ENCODE results near the gene TMEM229A. TPM values are rescaled to one million over a fixed set of nuclear protein-coding genes. Genes with fewer than 3 reads are reported as not detected.
"Not testable (repeated sequence)": the region's sequence is repeated elsewhere in the genome, so short reads cannot be mapped to it uniquely, and the experiment has no call there.

Gene TMEM229A
- total and polyA plus RNA-seq, 7 donors: 0.03 to 0.71 TPM; not detected in 5

DNA sequence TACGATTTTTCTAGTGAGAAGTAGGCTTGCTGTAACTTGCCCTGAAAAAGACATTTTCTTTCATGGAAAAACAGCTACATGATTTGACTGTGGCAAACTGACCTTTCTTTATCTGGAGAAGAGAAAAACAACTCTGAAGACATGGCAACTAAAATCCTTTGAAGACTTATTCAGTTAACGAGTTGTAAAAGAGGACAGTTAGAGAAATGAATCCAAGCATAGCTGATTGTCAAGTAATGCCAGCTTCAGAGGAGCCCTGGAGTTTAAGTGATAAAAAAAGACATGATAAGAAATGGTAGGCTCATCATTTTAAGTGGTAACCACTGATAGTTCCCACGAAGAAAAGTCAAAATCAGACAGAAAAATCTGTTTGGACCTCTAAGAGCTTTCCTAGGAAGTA lies 19.6 kb downstream of the TMEM229A start:
- Histone ChIP-seq H3K36me3 (no peaks in the 10 kb centered on the region), H3K4me3 (no peak overlapping the region), H3K27ac (no peak overlapping the region), H3K9me3 (no peaks in the 10 kb centered on the region), H3K27me3 (no peaks in the 10 kb centered on the region), H3K4me1 (no peaks in the 10 kb centered on the region)
- no peak for TF ChIP-seq POLR2A (IDR thresholded peaks at IDR 0.05)
- no peak for TF ChIP-seq EP300 (IDR thresholded peaks at IDR 0.05)
- TF ChIP-seq, protein P1, sequence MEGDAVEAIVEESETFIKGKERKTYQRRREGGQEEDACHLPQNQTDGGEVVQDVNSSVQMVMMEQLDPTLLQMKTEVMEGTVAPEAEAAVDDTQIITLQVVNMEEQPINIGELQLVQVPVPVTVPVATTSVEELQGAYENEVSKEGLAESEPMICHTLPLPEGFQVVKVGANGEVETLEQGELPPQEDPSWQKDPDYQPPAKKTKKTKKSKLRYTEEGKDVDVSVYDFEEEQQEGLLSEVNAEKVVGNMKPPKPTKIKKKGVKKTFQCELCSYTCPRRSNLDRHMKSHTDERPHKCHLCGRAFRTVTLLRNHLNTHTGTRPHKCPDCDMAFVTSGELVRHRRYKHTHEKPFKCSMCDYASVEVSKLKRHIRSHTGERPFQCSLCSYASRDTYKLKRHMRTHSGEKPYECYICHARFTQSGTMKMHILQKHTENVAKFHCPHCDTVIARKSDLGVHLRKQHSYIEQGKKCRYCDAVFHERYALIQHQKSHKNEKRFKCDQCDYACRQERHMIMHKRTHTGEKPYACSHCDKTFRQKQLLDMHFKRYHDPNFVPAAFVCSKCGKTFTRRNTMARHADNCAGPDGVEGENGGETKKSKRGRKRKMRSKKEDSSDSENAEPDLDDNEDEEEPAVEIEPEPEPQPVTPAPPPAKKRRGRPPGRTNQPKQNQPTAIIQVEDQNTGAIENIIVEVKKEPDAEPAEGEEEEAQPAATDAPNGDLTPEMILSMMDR (IDR thresholded peaks at IDR 0.05): no peak
- no peak for TF ChIP-seq POLR2AphosphoS5 (IDR thresholded peaks at IDR 0.05)
- DNase-seq: no peak
- intact Hi-C loops (cut with DNase I): no loop called here
- 73 to 82% methylated on average over 3 of the region's 3 CpGs for WGBS, 2 donors

DNA sequence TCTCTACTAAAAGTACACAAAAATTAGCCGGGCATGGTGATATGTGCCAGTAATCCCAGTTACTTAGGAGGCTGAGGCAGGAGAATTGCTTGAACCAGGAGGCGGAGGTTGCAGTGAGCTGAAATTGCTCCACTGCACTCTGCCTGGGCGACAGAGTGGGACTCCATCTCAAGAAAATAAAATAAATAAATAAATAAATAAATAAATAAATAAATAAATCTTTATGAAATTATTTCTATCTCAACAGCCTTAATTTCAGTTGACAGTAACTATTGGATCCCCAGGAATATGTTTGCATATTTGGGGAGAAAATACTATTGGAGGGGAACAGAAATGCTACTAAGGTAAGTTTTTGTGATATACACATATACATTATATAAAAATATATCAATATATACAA lies 20.0 kb downstream of the TMEM229A start:
- TF ChIP-seq EP300 (IDR thresholded peaks at IDR 0.05) (no peak), POLR2AphosphoS5 (IDR thresholded peaks at IDR 0.05) (no peak), POLR2A (IDR thresholded peaks at IDR 0.05) (no peak)
- Histone ChIP-seq H3K9me3 (no peaks in the 10 kb centered on the region), H3K36me3 (no peaks in the 10 kb centered on the region), H3K4me3 (no peak overlapping the region), H3K4me1 (no peaks in the 10 kb centered on the region), H3K27ac (no peak overlapping the region), H3K27me3 (no peaks in the 10 kb centered on the region)
- DNase-seq: no peak
- WGBS, 2 donors: 89 to 92% methylated on average over 3 of the region's 3 CpGs
- intact Hi-C loops (cut with DNase I): no loop called here

DNA sequence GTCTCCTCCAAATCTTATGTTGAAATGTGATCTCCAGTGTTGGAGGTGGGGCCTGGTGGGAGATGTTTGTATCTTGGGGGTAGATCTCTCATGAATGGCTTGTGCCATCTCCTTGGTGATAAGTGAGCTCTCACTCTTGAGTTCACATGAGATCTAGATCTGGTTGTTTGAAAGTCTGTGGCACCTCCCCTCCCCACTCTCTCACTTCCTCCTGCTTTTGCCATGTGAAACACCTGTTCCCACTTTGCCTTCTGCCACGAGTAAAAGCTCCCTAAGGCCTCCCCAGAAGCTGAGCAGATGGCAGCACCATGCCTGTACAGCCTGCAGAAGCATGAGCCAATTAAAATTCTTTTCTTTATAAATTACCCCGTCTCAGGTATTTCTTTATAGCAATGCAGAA lies 23.5 kb downstream of the TMEM229A start:
- Histone ChIP-seq H3K9me3 (no peaks in the 10 kb centered on the region), H3K36me3 (no peaks in the 10 kb centered on the region), H3K27me3 (no peaks in the 10 kb centered on the region), H3K4me3 (no peak overlapping the region), H3K4me1 (no peaks in the 10 kb centered on the region), H3K27ac (no peak overlapping the region)
- WGBS, 2 donors: 66 to 67% methylated on average over 2 of the region's 2 CpGs
- TF ChIP-seq EP300 (IDR thresholded peaks at IDR 0.05) (no peak), POLR2AphosphoS5 (IDR thresholded peaks at IDR 0.05) (no peak), POLR2A (IDR thresholded peaks at IDR 0.05) (no peak)
- TF ChIP-seq, protein P1 (IDR thresholded peaks at IDR 0.05): no peak
- intact Hi-C loops (cut with DNase I): no loop called here
- no peak for DNase-seq

DNA sequence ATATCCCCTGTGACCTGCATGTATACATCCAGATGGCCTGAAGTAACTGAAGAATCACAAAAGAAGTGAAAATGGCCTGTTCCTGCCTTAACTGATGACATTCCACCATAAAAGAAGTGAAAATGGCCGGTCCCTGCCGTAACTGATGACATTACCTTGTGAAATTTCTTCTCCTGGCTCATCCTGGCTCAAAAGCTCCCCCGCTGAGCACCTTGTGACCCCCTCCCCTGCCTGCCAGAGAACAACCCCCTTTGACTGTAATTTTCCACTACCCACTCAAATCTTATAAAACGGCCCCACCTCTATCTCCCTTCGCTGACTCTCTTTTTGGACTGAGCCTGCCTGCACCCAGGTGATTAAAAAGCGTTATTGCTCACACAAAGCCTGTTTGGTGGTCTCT lies 24.6 kb downstream of the TMEM229A start:
- H3K27ac ChIP-seq; H3K27me3 ChIP-seq; H3K4me1 ChIP-seq; H3K36me3 ChIP-seq; intact Hi-C loops (cut with DNase I); H3K9me3 ChIP-seq; DNase-seq; H3K4me3 ChIP-seq: not testable (repeated sequence)
- 78 to 88% methylated on average over 6 of the region's 6 CpGs for WGBS, 2 donors

DNA sequence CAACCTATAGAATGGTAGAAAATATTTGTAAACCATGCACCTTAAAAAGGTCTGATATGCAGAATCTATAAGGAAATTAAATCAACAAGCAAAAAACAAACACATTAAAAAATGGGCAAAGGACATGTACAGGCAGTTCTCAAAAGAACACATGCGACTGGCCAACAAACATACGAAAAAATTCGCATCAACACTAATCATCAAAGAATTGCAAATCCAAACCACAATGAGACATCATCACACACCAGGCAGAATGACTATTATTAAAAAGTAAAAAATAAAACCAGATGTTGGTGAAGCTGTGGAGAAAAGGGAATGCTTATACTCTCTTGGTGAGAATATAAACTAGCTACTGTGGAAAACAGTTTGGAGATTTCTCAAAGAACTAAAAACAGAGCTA lies 33.2 kb downstream of the TMEM229A start:
- H3K27ac ChIP-seq: no peak overlapping the region
- intact Hi-C loops (cut with DNase I): no loop called here
- H3K9me3 ChIP-seq: peaks cover 0 to 3% (median 0%) of the 10 kb centered on the region in 4 donors
- no peaks in the 10 kb centered on the region for H3K36me3 ChIP-seq
- DNase-seq: no peak
- no peak for TF ChIP-seq EP300 (IDR thresholded peaks at IDR 0.05)
- no peak for TF ChIP-seq POLR2AphosphoS5 (IDR thresholded peaks at IDR 0.05)
- WGBS, 2 donors: 97 to 98% methylated on average over 3 of the region's 3 CpGs
- no peaks in the 10 kb centered on the region for H3K4me1 ChIP-seq
- H3K4me3 ChIP-seq: no peak overlapping the region
- no peaks in the 10 kb centered on the region for H3K27me3 ChIP-seq

DNA sequence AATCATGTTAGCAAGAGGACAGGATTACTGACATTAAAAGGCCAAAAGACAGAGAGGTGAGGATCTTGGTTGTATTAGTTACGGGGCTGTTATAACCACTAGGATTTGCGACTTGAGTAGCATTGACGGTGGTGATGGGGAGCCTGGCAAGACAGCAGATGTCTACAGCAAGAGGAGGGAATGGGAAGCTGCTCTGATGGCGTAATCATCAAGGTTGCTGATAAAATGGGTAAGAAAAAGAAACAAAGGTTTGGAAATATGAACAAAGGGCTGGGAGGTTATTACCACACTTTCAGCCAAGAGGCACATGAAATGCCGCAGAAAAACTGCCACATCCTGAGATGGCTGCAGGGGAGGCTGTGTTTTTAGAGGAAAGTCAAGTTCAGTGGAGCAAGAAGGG lies 33.9 kb downstream of the TMEM229A start:
- Histone ChIP-seq H3K36me3 (no peaks in the 10 kb centered on the region), H3K27ac (no peak overlapping the region), H3K4me1 (no peaks in the 10 kb centered on the region), H3K27me3 (no peaks in the 10 kb centered on the region), H3K4me3 (no peak overlapping the region), H3K9me3 (peaks cover 0 to 3% (median 0%) of the 10 kb centered on the region in 4 donors)
- 90 to 95% methylated on average over 5 of the region's 5 CpGs for WGBS, 2 donors
- no peak for DNase-seq
- TF ChIP-seq, protein P1 (IDR thresholded peaks at IDR 0.05): no peak
- TF ChIP-seq POLR2A (IDR thresholded peaks at IDR 0.05) (no peak), EP300 (IDR thresholded peaks at IDR 0.05) (no peak), POLR2AphosphoS5 (IDR thresholded peaks at IDR 0.05) (no peak)
- intact Hi-C loops (cut with DNase I): no loop called here
